ENCODE data around the gene CIB4. TPM values are rescaled to one million over a fixed set of nuclear protein-coding genes. Genes with fewer than 3 reads are reported as not detected.

The CIB4 gene
- total and polyA plus RNA-seq, 2 of the 13 experiments (the other 11 are each of a cell fraction or from before 2014, with no cell fraction given): not detected

DNA sequence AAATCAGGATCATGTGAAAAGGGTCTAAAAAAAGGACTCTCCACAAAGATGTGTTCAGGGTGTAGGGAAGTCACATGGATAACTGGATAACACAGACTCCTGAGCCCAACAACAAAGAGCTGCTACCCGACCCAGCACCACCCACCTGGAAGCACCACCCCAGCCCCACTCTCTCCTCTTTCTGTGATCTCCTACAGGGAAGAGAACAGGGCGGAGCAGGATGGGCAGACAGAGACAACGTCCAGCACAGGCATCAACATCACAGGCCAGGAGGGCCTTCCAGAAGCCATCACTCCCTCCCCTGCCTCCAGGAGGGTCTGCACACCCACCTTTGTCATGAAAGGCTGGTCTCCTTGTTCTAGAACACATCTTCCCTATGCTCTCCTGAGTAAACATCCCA is 1.3 kb upstream of the CIB4 start:
- no peak for FAIRE-seq
- intact Hi-C loops (cut with micrococcal nuclease; ENCODE audit: unreplicated experiment) (no loop called here), in situ Hi-C loops (cut with HindIII; ENCODE audit: extremely low pct_ligation_motif_present, low pct_unique_long_range_greater_than_20kb) (no loop called here)
- Histone ChIP-seq H2AFZ (ENCODE audit: low read length) (no peak overlapping the region), H3K4me3 (replicated peaks in 1 of 3; ENCODE audit: insufficient read depth in 1 of 3, low read depth in 2 of 3, low read length in 3 of 3) (no peak overlapping the region), H3K4me1 (ENCODE audit: insufficient read depth, low read length) (no peaks in the 10 kb centered on the region), H3K9ac (ENCODE audit: insufficient read depth, low read depth, low read length) (no peak overlapping the region), H3K36me3 (replicated peaks in 1 of 2; ENCODE audit: control insufficient read depth in 1 of 2, insufficient read depth in 2 of 2, low read length in 2 of 2) (no peaks in the 10 kb centered on the region), H3K27ac (ENCODE audit: extremely low read length, insufficient read depth, low read length) (no peak overlapping the region), H3K27me3 (ENCODE audit: control insufficient read depth in 1 of 2, insufficient read depth in 2 of 2, low read length in 2 of 2) (peaks cover 4 to 72% of the 10 kb centered on the region in 2 experiments), H4K20me1 (ENCODE audit: insufficient read depth, low read length) (no peaks in the 10 kb centered on the region; the same call in 1 of the 2 replicates), H3K79me2 (ENCODE audit: insufficient read depth, low read length) (no peaks in the 10 kb centered on the region), H3K4me2 (ENCODE audit: low read depth, low read length) (no peak overlapping the region), H3K9me3 (ENCODE audit: low read length) (no peaks in the 10 kb centered on the region)
- no peak; the same call in 2 of the 3 replicates for ATAC-seq
- BruUV-seq (replicated peaks): no TSS peak
- CTCF ChIA-PET (ENCODE audit: low intra/inter-chr PET ratio, low total read pairs): no interaction called here
- 11% methylated on average over 3 of the region's 3 CpGs for WGBS (ENCODE audit: low lambda C conversion rate)
- POLR2A ChIA-PET: no interaction called here
- TF ChIP-seq, protein P1, sequence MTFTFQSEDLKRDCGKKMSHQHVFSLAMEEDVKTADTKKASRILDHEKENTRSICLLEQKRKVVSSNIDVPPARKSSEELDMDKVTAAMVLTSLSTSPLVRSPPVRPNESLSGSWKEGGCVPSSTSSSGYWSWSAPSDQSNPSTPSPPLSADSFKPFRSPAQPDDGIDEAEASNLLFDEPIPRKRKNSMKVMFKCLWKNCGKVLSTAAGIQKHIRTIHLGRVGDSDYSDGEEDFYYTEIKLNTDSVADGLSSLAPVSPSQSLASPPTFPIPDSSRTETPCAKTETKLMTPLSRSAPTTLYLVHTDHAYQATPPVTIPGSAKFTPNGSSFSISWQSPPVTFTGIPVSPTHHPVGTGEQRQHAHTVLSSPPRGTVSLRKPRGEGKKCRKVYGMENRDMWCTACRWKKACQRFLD (CRISPR knock-in tag; IDR thresholded peaks at IDR 0.05; ENCODE audit: borderline replicate concordance): no peak
- TF ChIP-seq, protein P2, sequence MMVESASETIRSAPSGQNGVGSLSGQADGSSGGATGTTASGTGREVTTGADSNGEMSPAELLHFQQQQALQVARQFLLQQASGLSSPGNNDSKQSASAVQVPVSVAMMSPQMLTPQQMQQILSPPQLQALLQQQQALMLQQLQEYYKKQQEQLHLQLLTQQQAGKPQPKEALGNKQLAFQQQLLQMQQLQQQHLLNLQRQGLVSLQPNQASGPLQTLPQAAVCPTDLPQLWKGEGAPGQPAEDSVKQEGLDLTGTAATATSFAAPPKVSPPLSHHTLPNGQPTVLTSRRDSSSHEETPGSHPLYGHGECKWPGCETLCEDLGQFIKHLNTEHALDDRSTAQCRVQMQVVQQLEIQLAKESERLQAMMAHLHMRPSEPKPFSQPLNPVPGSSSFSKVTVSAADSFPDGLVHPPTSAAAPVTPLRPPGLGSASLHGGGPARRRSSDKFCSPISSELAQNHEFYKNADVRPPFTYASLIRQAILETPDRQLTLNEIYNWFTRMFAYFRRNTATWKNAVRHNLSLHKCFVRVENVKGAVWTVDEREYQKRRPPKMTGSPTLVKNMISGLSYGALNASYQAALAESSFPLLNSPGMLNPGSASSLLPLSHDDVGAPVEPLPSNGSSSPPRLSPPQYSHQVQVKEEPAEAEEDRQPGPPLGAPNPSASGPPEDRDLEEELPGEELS (CRISPR knock-in tag; IDR thresholded peaks at IDR 0.05): no peak
- no peak for TF ChIP-seq SOX13 (IDR thresholded peaks at IDR 0.05)
- TF ChIP-seq SOX13 (CRISPR knock-in tag; conservative IDR thresholded peaks at IDR 0.05 in 1 of 2, IDR thresholded peaks at IDR 0.05 in 1 of 2): no peak
- TF ChIP-seq ZNF558 (CRISPR knock-in tag; IDR thresholded peaks at IDR 0.05; ENCODE audit: borderline replicate concordance): no peak
- no peak for TF ChIP-seq TARDBP (CRISPR knock-in tag; IDR thresholded peaks at IDR 0.05)
- TF ChIP-seq ZNF350 (CRISPR knock-in tag; IDR thresholded peaks at IDR 0.05; ENCODE audit: borderline replicate concordance, low read depth): no peak
- TF ChIP-seq CENPT (CRISPR knock-in tag; IDR thresholded peaks at IDR 0.05; ENCODE audit: low read depth): no peak
- TF ChIP-seq, protein P3, sequence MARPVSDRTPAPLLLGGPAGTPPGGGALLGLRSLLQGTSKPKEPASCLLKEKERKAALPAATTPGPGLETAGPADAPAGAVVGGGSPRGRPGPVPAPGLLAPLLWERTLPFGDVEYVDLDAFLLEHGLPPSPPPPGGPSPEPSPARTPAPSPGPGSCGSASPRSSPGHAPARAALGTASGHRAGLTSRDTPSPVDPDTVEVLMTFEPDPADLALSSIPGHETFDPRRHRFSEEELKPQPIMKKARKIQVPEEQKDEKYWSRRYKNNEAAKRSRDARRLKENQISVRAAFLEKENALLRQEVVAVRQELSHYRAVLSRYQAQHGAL (CRISPR knock-in tag; IDR thresholded peaks at IDR 0.05; ENCODE audit: not compliant biosample characterization): no peak
- DNase-seq (ENCODE audit: low spot score): no peak

Data from HepG2 (cell line).